Amniotic epithelial cell (primary cell): ENCODE results near the gene RBFOX1.
"Not testable (repeated sequence)": the region's sequence is repeated elsewhere in the genome, so short reads cannot be mapped to it uniquely, and the experiment has no call there.

Source experiments
- DNase-seq: peaks from one replicate; pipeline ENCODE4 v3.0.0-alpha.2; 2010; ENCODE audit warnings: low read depth

Gene RBFOX1

GRCh38 chr16:7471268-7471667 lies 138.6 kb downstream of the RBFOX1 start:
- DNase-seq: no peak

- no peak for DNase-seq
These were observed 149.4 kb downstream of the RBFOX1 start for GRCh38 chr16:7482032-7482431.

- DNase-seq: no peak
These were observed 150.1 kb downstream of the RBFOX1 start for GRCh38 chr16:7482596-7483290.

- no peak for DNase-seq
These were observed 155.1 kb downstream of the RBFOX1 start for GRCh38 chr16:7487574-7488323.

GRCh38 chr16:7492122-7492521 lies 159.5 kb downstream of the RBFOX1 start:
- no peak for DNase-seq

- DNase-seq: no peak
These were observed 160.5 kb downstream of the RBFOX1 start for GRCh38 chr16:7493133-7493532.

DNA sequence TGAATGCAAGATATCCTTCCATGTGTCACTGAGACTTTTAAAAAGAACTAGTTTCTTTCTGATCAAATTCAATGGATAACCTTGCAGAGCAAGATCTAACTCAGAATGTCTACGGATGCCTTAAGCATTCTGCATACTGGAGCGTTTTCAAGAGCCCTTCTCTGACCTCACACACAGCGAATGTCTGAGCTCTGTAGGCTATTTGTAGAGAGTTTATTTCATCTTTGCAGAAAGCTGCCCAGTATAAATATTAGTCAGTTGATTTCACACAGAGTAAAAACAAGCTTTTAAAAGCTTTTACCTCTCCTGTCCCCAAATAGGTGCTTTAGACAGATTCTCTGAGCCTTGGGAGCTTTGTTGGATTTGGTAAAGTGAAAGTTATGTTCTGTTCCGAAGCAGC lies 165.0 kb downstream of the RBFOX1 start:
- DNase-seq: no peak

DNA sequence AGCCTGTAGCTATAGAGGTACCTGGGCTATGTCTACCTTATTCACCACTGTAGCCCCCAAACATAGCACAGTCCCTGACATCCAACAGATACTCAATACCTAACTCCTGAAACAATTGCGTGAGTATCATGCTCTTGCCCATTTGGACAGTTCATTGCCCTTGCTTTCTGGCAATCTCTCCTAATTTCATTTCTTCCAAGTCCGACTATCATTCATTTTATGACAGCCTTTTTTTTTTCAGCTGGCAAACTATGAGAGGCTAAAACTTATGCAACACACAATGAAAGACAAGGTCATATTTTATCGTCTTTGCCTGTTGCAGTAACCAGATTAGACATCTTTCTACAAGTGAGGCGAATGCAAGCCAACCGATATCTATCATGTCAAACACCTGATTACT lies 169.2 kb downstream of the RBFOX1 start:
- DNase-seq: no peak

DNA sequence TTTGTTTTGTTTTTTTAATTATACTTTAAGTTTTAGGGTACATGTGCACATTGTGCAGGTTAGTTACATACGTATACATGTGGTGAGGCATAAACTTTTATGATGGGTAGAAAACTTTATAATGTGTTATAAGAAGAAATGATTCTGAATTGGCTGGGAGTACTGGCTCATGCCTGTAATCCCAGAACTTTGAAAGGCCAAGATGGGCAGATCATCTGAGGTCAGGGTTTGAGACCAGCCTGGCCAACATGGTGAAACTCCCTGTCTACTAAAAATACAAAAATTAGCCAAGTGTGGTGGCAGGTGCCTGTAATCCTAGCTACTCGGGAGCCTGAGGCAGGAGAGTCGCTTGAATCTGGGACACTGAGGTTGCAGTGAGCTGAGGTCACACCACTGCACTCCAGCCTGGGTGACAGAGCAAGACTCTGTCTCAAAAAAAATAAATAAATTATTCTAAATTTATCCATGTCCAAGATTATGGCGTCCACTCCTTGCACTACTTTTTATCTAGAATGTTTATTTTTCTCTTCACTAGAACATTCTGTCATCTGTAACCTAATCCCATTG lies 170.0 kb downstream of the RBFOX1 start:
- not testable (repeated sequence) for DNase-seq

GRCh38 chr16:7503666-7504065 lies 171.0 kb downstream of the RBFOX1 start:
- DNase-seq: no peak

GRCh38 chr16:7504844-7505243 lies 172.2 kb downstream of the RBFOX1 start:
- no peak for DNase-seq

DNA sequence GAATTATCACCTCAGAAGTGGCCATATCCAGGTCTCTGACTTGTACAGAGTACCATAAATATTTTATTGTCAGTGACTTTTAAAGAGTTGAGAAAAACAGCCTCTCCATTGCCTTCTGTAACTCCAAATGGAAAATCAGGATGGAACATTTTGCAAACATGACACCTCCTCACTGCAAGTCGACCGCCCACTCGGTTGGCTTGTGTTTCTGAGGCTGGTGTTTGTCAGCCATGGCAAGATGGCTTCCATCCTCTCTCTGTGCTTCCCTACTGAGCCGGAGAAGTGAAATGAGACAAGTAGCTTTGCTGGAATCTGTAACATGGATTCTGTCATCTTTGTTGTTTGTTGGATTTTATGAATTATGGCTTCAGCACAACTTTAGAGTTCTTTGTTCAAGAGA lies 172.8 kb downstream of the RBFOX1 start:
- no peak for DNase-seq

DNA sequence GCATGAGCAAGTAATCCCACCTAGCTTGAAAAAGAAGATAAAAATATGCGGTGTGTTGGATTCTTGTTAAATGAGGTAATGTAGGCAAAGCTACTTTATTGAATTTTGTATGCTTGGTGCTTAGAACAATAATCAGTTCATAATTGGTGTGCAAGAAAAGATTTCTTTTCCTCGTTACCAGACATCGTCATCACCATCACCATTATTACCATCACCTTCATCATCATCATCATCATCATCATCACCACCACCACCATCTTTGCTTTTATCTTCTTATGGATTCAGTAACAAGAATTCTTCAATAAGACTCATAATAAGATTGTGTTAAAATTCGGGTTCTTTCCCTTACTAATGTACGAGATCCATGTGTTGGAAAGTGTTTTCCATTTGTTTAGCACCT lies 173.7 kb downstream of the RBFOX1 start:
- DNase-seq: no peak

- no peak for DNase-seq
These were observed 176.0 kb downstream of the RBFOX1 start for GRCh38 chr16:7508656-7509055.

GRCh38 chr16:7509963-7510601 lies 177.4 kb downstream of the RBFOX1 start:
- DNase-seq: no peak

GRCh38 chr16:7511549-7512260 lies 179.1 kb downstream of the RBFOX1 start:
- no peak for DNase-seq

- no peak for DNase-seq
These were observed 179.9 kb downstream of the RBFOX1 start for GRCh38 chr16:7512503-7512902.

GRCh38 chr16:7513429-7513828 lies 180.8 kb downstream of the RBFOX1 start:
- DNase-seq: no peak

- DNase-seq: no peak
These were observed 182.9 kb downstream of the RBFOX1 start for GRCh38 chr16:7515543-7515942.

DNA sequence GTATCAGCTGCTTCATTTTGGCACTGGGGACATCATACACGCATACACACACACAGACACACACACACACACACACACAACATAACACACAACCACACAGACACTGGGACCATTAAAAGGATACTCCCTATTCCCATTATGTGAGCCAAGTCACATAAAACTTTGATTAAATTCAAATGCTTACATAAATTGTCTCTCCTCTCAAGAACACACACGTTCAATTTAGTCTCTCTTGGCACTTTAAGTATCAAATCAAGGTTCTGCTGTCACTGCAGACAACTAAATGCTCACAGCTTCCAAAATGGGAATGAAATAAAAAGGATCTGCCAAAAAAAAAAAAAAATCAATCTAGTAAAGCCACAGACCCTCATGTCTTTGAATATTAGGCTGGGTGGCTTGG lies 184.9 kb downstream of the RBFOX1 start:
- DNase-seq: no peak

DNA sequence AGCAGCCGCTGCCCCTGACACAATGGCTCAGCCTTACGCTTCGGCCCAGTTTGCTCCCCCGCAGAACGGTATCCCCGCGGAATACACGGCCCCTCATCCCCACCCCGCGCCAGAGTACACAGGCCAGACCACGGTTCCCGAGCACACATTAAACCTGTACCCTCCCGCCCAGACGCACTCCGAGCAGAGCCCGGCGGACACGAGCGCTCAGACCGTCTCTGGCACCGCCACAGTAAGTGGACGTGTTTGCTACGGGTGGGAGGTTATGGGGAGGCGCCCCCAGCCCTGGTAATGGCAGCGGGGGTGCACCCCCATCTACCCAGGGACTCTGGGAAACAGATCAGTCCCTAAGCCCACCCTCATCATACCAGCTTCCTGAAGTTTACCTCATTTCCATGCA lies 185.5 kb downstream of the RBFOX1 start:
- DNase-seq: no peak

- no peak for DNase-seq
These were observed 189.2 kb downstream of the RBFOX1 start for GRCh38 chr16:7521834-7522233.
